GM12892 (cell line): ENCODE measurements around the gene SLC23A1.
A peak's percentile ranks its signal among the peaks of the same experiment; 100 is the strongest.

Experiments used
- DNase-seq: peaks from one replicate; pipeline ENCODE4 v3.0.0; 2011; ENCODE audit not compliant: insufficient read length
- FAIRE-seq: peaks from 2 replicates; lab custom pipeline; 2011; peaks lifted over from hg19 to GRCh38; lab: Jason Lieb, UNC
- POLR2A ChIP-seq: IDR thresholded peaks from 2 replicates; pipeline ENCODE4 v1.6.1; 2011; ENCODE audit warnings: low read depth, low read length, control low read depth
- POLR2AphosphoS5 ChIP-seq: IDR thresholded peaks from 2 replicates; pipeline ENCODE4 v1.6.1; 2011; ENCODE audit warnings: low read depth, low read length, control low read depth
- TAF1 ChIP-seq: IDR thresholded peaks from 2 replicates; pipeline ENCODE4 v1.6.1; 2011; ENCODE audit warnings: low read depth, mild to moderate bottlenecking, control low read depth, low read length, borderline replicate concordance

Gene SLC23A1

DNA sequence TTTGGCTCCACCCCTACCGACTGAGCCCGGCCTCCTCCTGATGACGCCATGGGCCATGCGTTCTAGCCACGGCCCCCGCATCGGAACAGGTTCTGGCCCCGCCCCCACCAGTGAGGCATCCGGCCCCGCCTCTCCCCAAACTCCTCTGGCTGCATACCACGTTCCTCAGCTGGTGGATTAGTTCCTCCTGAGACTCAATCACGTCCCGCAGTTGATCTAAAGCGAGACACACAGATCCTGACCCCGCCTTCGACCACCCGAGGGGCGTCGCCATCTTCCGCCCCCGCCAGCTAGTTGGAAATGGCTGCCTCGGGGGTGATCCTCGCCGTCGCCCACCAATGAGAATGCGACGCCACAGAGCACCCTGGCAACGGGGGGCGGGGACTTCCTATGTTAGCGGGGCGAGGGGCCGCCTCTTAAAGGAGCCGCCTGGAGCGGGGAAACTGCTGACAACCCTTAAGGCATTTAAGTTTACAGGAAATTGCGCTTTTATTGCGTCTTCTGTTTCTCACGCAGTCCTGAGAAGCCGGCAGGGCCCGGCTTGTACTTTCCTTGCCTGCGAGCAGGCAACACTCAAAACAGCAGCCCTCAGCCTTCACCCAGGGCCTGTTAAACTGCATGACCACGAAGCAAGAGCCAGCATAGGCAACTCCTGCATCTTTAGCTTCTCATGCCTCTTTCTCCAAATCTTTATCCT, 20.8 kb upstream of the SLC23A1 start, which contains the start of gene SPATA24:
Gene SPATA24, minus strand, starts transcription at position 303 of the 697 bp plus-strand sequence. Its CDS starts 29 bp downstream, at position 274.
- FAIRE-seq (peak; percentile 86), DNase-seq (peak; percentile 90)
- peak; percentile 62; the same call in 1 of the 2 replicates for TF ChIP-seq POLR2A
- no peak for TF ChIP-seq POLR2AphosphoS5
- no peak for TF ChIP-seq TAF1

GRCh38 chr5:139403418-139403786, 20.3 kb upstream of the SLC23A1 start:
- FAIRE-seq (no peak), DNase-seq (no peak)
- no peak for TF ChIP-seq POLR2AphosphoS5
- no peak for TF ChIP-seq POLR2A
- no peak for TF ChIP-seq TAF1

GRCh38 chr5:139402561-139403158, 19.6 kb upstream of the SLC23A1 start:
- TF ChIP-seq POLR2A (no peak), TAF1 (no peak), POLR2AphosphoS5 (no peak)
- FAIRE-seq = no peak
- no peak for DNase-seq

DNA sequence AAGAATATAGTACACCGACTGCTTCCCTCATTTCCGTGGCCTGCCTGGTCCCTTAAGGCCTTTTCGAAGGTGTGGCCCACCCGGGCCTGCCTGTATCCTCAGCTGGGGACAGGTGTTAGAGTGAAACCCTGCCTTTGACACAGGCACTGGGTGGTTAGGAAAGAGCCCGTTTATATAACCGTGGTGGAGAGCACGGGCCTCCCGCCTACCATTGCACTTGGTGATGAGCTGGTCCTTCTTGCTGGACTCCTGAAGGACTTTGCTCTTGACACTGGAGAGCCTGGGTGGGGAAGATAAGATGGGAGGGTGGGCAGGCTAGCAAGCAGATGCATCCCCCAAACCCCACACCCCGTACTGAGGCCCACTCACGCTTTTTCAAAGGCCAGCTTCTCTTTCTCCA, 18.4 kb upstream of the SLC23A1 start:
- TF ChIP-seq POLR2AphosphoS5 = no peak
- FAIRE-seq (no peak), DNase-seq (no peak)

GRCh38 chr5:139399501-139400121, 16.5 kb upstream of the SLC23A1 start:
- no peak for TF ChIP-seq TAF1
- TF ChIP-seq POLR2A = peak; percentile 50; the same call in 1 of the 2 replicates

DNA sequence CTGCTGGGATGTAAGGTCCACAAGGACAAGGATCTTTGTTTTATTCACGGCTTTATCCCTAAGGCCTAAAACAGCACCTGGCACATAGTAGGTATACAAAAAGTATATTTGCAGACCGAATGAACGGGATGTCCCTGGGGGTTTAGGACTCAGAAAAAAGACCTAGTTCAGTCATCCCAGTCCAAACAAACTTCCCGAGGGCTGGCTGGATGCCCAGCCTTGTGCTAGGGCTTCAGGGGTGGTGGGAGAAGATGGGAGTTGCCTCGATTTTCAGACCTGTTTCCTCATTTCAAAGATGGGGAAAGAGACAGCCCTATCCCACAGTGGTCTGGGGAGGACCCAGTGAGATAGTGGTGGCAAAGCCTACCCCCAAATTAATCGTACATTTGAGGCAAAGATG, 14.8 kb upstream of the SLC23A1 start:
- no peak for DNase-seq

More at GRCh38 chr5:139399501-139400121, 16.5 kb upstream of the SLC23A1 start:
- FAIRE-seq (peak; percentile 44), DNase-seq (no peak)

DNA sequence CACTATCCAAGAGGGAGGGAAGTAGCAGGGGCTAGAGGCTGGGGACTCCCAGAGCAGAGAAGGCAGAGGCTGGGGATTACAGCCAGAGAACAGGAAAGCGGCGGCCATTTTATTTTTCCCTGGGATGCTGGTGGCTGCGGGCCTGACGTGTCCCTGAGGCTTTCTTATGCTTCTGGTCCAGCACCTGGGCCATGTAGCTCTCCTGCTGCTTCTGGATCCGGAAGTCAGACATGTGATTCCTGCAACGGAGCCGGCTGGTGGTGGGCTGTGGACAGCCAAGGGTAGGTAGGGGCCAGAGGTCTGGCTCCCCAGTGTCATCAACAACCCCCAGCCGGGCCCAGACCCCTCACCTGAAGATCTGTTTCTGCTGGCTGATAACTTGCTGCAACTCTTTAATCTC, 13.6 kb upstream of the SLC23A1 start:
- DNase-seq = no peak
- FAIRE-seq = no peak
- no peak for TF ChIP-seq TAF1
- no peak for TF ChIP-seq POLR2A
- no peak for TF ChIP-seq POLR2AphosphoS5

More for the DNA sequence above, 14.8 kb upstream of the SLC23A1 start:
- FAIRE-seq = no peak
- TF ChIP-seq POLR2AphosphoS5 (no peak), TAF1 (no peak), POLR2A (no peak)

DNA sequence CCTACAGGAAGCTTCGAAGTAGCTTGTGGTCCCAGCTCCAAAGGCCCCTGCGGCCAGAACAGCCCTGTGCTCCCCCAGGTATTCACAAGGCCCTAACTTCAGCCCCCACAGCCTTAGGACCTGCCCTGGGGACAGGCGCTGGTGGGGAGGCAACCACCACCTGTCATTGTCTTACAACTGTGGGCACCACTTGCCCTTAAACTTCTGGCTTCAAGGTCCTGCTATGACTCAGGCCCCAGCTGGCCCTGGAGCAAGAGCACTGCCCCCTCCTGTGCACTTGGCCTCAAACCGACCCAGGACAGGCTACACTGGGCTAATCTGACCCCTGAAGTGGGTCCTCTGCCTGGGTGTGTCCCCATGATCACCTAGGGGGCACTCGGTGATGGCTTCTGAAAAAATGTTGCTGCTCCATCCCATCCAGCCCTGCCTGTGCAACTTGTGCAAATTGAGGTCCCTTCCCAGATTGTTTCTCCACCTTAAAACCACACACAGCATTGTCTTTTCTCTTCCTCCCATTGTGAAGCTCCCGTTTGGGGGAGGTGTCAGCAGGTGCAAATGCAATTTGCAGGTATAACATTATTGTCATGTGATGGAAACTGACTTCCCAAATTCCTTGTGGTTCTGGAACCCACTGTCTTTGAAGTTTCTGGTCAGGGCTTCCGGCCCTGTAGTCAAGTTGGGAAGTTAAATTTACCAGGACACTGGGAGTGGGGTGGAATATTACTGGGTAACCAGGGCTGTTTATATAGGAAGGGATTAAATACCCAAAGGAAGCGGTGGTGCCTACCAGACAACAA, 12.9 kb upstream of the SLC23A1 start:
- DNase-seq (no peak), FAIRE-seq (peak; percentile 42)
- TF ChIP-seq POLR2A = no peak
- no peak for TF ChIP-seq POLR2AphosphoS5
- no peak for TF ChIP-seq TAF1

DNA sequence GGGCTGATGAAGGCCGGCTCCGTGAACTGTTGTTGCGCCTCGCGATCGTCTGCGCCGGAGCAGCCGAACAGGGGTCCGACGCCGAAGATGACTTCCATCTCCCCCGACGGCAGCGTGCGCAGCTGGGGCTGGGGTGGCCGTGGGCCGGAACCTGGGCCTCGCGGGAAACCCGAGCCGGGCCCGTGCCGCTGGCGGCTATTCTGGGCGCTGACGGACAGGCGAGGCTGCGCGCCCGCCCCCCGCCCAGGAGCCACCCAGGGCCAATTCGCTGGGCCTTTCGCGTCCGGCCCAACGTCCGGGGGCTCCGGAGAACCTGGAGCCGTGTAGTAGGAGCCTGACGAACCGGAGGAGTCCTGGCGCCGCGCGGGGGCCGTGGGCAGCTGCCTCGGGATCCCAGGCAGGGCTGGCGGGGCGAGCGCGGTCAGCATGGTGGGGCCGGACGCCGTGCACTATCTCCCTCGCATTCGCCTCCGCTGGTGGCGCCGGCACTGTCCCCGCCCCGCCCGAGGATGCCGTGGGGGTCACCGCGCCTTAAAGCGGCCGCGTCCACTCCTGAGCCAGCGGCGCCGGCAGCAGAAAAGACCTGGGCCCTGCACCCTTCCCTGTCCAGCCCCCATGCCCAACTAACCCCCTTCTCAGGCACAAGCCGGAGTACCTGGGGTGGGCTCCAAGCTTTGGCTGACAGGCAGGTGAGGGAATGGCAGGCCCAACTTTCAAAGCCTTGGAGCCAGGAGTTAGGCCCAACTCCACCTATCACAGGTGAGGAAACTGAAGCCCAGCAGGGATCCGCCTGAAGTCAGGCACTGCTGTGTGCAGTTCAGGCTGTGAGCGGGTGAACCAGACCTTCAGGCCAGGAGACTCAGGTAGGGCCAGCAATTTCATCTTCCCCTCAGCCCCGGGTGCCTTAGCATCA, 11.8 kb upstream of the SLC23A1 start, which contains the start of gene PROB1:
Gene PROB1, minus strand, starts transcription at position 451 of the 913 bp plus-strand sequence. Its CDS starts 23 bp downstream, at position 428.
- no peak for DNase-seq
- no peak for FAIRE-seq
- TF ChIP-seq POLR2AphosphoS5 (no peak), TAF1 (no peak), POLR2A (no peak)

DNA sequence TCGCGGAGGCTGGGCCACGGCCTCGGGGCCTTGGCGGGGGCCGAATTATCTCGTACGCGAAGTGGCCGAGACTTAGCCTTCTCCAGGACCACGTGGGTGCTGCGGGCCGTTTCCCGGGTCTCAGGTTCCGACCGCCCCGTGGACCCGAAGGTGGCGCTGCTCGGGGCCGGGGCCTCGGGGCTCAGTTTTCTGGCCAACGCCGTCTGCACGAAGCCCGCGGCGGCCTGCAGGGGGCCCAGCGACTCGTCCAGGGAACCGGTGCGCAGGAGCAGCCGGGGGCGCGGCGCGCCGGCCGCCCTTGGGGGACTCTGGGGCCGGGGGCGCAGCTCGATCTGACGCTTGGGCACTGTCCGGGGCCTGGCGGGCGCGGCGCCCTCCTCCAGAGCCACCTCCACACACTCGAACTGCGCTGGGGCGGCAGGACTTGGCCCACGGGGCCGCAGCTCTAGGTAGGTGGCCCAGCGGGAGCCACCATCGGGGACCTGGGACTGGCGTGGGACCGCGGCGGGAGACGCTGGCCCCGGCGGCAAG, 11.1 kb upstream of the SLC23A1 start:
- TF ChIP-seq POLR2AphosphoS5 = no peak
- no peak for TF ChIP-seq POLR2A
- TF ChIP-seq TAF1 = no peak
- DNase-seq = no peak
- no peak for FAIRE-seq
